GM21381 (cell line): ENCODE measurements around the gene CGB7.

Experiments used
- ATAC-seq: cut with Tn5 transposase; IDR thresholded peaks from one replicate; pipeline ENCODE4 v1.9.1; 2021; ENCODE audit warnings: mild to moderate bottlenecking, moderate library complexity; ENCODE audit not compliant: unreplicated experiment

The CGB7 gene

DNA sequence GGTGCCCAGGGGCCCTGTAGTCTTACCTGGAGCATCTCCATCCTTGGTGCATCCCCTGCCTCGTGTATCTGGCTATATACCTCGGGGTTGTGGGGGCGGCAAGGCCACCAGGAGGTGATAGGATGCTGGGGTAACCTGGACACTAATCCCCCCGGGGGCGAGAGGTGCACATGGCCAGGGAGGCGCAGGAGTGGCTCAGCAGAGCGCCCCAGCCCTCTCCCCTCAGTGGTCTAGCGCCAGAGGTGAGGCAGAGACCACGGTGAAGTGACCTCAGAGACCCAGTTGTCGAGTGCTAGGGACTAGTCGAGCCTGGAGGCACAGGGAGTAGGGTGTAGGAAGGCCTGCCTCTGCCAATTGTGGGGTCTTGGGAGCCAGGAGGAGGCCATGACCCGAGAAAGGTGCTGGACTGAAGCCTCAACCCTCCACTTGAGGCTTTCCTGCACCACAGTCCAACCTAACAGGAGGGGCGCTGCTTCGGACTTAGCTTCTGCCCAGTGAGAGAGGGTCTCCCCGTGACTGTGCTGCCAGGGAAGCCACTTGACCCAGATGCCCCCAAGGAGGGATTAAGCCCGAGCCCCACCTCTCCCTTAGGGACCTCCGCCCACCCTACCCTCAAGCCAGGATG is 40.4 kb downstream of the CGB7 start, which contains the start of gene LHB:
LHB (minus strand) TSS at position 51 of the 625 bp plus-strand sequence; CDS start at position 41, 10 bp downstream.
- ATAC-seq, result no peak

DNA sequence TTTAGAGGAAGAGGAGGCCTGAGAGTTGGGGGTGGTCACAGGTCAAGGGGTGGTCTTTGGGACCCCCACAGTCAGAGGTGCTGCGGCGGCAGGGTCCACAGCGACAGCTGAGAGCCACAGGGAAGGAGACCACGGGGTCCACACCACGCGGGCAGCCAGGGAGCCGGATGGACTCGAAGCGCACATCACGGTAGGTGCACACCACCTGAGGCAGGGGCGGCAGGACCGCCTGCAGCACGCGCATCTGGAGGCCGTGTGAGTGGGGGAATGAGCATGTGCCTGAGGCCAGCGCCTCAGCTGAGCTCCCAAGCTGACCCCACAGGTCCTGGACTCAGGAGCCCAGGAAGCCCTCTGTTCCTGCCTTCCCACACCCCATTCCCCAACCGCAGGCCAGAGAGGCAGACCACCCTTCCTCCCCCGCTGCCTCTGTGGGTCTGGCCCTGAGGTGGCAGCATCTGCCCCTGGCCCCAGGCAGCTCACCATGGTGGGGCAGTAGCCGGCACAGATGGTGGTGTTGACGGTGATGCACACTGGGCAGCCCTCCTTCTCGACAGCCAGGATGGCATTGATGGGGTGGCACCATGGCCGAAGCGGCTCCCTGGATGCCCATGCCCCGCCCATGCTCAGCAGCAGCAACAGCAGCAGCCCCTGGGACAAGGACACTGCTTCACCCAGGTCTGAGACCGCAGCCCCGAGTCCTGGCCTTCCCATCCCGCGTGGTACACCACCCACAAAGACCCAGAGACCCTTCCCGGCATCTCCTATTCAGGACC is 41.3 kb downstream of the CGB7 start:
- no peak for ATAC-seq

DNA sequence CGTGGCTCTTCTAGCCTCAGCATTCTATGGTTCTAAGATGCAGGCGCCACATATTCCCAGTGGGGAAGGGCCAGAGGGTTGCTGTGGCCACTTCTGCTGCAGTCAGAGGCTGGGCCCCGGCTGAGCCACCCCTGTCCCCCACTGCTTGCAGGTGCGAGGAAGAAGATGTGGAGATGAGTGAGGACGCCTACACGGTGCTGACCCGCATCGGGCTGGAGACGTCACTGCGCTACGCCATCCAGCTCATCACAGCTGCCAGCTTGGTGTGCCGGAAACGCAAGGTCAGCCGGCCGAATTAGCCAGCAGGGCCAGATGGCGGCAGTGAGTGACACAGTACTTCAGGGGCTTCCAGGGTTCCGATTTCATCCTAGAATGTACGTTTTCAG is 42.7 kb downstream of the CGB7 start:
- ATAC-seq, result no peak

DNA sequence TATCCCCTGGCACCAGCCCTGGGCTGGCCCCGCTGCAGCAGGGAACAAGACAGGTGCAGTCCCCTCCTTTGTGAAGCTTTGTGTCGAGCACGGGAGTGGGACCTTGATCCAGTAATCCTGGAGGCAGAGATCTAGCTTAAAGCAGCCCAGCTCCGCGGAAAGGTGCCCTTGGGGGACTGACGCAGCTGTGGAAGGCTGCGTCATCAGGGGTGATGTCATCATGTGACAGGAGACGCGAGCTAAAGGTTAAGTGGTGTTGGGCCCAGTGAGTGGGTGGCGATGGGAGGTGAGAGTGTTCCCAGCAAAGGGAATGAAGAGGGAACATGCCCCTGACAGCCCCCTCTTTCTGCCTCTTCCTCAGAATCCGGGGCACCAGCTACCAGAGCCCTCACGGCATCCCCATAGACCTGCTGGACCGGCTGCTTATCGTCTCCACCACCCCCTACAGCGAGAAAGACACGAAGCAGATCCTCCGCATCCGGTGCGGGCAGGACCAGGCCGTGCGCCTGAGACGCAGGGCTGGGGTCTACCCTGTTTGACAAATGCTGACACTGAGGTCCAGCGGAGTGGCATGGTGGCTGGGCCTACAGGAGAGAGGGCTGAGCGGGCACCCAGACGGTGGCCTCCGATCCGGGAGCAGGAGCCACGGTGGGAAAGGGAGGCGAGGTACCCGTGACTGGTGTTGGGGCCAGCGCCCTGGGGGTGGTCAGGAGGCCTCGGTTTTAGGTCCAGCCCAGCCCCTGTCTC is 43.3 kb downstream of the CGB7 start:
- ATAC-seq, result no peak

DNA sequence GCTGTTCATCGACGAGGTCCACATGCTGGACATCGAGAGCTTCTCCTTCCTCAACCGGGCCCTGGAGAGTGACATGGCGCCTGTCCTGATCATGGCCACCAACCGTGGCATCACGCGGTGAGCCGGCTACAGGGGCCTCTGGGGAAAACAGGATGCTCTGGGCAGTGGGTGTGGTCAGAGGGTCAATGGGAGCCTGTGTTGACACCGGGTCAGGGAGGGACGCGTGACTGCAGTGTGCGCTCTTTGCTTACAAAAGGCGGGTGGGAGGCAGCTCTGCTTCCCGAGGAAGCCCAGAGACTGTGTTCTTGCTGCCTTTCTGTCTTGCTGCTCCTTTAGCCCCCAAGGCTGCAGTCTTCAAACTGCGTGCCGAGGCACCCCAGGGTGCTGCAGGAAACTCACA is 46.4 kb downstream of the CGB7 start:
- ATAC-seq, result no peak

DNA sequence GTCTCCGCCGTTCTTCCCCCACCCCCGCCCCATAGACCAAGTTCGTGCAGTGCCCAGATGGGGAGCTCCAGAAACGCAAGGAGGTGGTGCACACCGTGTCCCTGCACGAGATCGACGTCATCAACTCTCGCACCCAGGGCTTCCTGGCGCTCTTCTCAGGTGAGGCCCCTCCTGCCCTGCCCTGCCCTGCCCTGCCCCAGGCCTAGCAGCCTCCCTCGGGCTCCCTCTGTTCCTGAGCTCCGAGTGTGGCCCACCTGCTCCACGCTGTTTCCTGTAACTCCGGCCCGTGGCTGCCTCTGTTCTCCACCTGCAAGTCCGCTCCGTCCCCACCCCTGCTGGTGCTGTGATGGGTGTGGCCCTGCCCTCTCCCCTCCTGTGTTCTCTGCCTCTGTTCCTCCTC is 47.1 kb downstream of the CGB7 start:
- ATAC-seq, result no peak

DNA sequence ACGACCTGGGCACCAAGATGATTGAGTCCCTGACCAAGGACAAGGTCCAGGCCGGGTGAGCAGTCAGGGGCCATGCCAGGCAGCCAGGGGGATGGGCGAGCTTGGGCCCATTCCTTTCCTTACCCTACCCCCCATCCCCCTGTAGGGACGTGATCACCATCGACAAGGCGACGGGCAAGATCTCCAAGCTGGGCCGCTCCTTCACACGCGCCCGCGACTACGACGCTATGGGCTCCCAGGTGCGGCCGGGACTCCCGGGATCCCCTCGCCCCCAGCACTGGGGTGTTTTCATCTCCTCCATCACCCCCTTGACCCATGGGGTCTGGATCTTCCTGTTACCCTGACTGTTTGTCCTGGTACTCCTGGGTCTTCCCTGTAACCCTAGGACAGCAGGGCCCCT is 47.7 kb downstream of the CGB7 start:
- ATAC-seq, result no peak

DNA sequence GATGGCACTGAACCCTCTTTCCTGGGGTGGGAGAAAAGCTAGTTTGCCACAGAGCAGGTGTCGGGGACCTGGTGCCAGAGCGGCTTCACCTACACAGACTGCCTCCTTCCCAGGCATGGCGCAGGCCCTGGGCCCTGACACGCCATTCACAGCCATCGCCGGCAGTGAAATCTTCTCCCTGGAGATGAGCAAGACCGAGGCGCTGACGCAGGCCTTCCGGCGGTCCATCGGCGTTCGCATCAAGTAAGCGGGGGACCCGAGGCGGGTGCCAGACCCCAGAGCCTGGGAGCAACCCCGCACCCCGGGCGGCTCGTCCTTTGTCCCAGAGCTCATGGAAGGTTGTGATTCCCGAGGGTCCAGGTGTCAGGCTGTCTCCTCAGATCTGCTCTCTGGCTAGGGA is 50.6 kb downstream of the CGB7 start:
- ATAC-seq, result no peak

DNA sequence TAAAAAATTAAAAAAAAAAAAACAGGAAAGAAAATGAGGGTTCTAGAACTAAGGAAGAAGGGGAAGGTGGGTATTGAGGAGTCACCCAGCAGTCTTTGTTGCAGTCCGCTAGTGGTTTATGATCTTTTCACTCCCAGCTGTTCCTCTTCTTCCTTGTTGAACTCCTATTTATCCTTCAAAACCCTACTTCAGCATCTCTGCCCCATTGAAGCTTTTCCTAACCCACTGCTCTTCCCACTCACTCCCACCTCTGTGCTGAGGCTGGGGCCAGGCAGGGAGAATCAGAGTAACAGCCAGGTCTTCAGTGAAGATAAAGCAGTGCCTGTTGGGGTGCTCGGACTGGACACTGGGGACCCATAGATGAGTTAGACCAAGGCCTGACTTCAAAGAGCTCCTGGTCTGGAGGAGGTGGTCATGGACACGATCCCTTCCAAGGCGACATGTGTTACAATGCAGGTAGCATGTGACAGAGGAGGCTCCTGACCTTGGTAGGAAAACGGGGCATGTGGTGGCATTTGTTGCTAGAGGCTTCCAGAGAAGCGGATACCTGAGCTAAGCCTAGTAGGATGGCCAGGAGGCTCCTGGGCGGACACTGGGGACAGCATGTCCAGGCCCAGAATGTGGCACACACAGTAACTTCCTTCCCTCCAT is 52.5 kb downstream of the CGB7 start:
- ATAC-seq, result no peak
